HepG2 (cell line): ENCODE measurements around the gene SYPL2. TPM values are rescaled to one million over a fixed set of nuclear protein-coding genes. Genes with fewer than 3 reads are reported as not detected.

Experiments
- DMTF1 ChIP-seq: sonication (generic); formaldehyde crosslinking; IDR thresholded peaks from 2 replicates; pipeline ENCODE4 v1.4.0; 2020; ENCODE audit warnings: mild to moderate bottlenecking, missing genetic modification reagents
- DRAP1 ChIP-seq: IDR thresholded peaks from 2 replicates; pipeline ENCODE4 v1.6.1; 2016; ENCODE audit warnings: missing genetic modification reagents, missing compliant biosample characterization
- HDAC1 ChIP-seq: sonication (generic); formaldehyde crosslinking; IDR thresholded peaks from 2 replicates; pipeline ENCODE4 v1.5.1; 2020; ENCODE audit warnings: mild to moderate bottlenecking, missing genetic modification reagents
- HNF1B ChIP-seq: sonication (generic); formaldehyde crosslinking; IDR thresholded peaks from 2 replicates; pipeline ENCODE4 v1.5.1; 2020; ENCODE audit warnings: mild to moderate bottlenecking, moderate library complexity, missing genetic modification reagents
- KDM3A ChIP-seq: IDR thresholded peaks from 2 replicates; pipeline ENCODE4 v1.6.1; 2018; ENCODE audit warnings: low read depth, missing compliant biosample characterization
- KLF16 ChIP-seq, 2 experiments: sonication (generic) in 1 of 2; formaldehyde crosslinking in 1 of 2; IDR thresholded peaks; 2 replicates each; pipeline versions ENCODE4 v1.6.1 to v1.8.0; 2016 to 2023; ENCODE audit warnings: missing genetic modification reagents in 2 of 2, missing compliant biosample characterization in 1 of 2
- PHF21A ChIP-seq: sonication (generic); formaldehyde crosslinking; IDR thresholded peaks from 2 replicates; pipeline ENCODE4 v1.5.0; 2020; ENCODE audit warnings: mild to moderate bottlenecking, missing genetic modification reagents
- PHF8 ChIP-seq: sonication (generic); formaldehyde crosslinking; IDR thresholded peaks from 2 replicates; pipeline ENCODE4 v1.5.0; 2020; ENCODE audit warnings: missing genetic modification reagents
- RAD51 ChIP-seq: fragments of 450-650 bp; IDR thresholded peaks from 2 replicates; pipeline ENCODE4 v1.6.1; 2016; ENCODE audit warnings: borderline replicate concordance
- RNF2 ChIP-seq: fragments of 450-650 bp; conservative IDR thresholded peaks from 2 replicates; pipeline ENCODE4 v1.6.1; 2016; ENCODE audit warnings: low read depth
- SPEN ChIP-seq: sonication (generic); formaldehyde crosslinking; IDR thresholded peaks from 2 replicates; pipeline ENCODE4 v1.5.1; 2020; ENCODE audit warnings: low read depth, mild to moderate bottlenecking, missing genetic modification reagents
- ZBTB25 ChIP-seq: IDR thresholded peaks from 2 replicates; pipeline ENCODE4 v1.6.1; 2018; ENCODE audit warnings: missing genetic modification reagents
- ZBTB49 ChIP-seq: sonication (generic); formaldehyde crosslinking; IDR thresholded peaks from 2 replicates; pipeline ENCODE4 v1.4.0; 2020; ENCODE audit warnings: missing genetic modification reagents, borderline replicate concordance
- ZFP1 ChIP-seq: IDR thresholded peaks from 2 replicates; pipeline ENCODE4 v1.6.1; 2016
- ZNF136 ChIP-seq: sonication (generic); formaldehyde crosslinking; IDR thresholded peaks from 2 replicates; pipeline ENCODE4 v1.8.1; 2022; ENCODE audit warnings: low read depth, mild to moderate bottlenecking, moderate library complexity, missing genetic modification reagents
- ZNF138 ChIP-seq: sonication (generic); formaldehyde crosslinking; IDR thresholded peaks from 2 replicates; pipeline ENCODE4 v1.5.0; 2020; ENCODE audit warnings: mild to moderate bottlenecking, low read depth, missing genetic modification reagents
- ZNF296 ChIP-seq: sonication (generic); formaldehyde crosslinking; conservative IDR thresholded peaks from 2 replicates; pipeline ENCODE4 v1.5.0; 2020; ENCODE audit warnings: mild to moderate bottlenecking, missing genetic modification reagents
- ZNF431 ChIP-seq: sonication (generic); formaldehyde crosslinking; IDR thresholded peaks from 2 replicates; pipeline ENCODE4 v1.9.0; 2022; ENCODE audit warnings: missing genetic modification reagents, low read depth, mild to moderate bottlenecking, borderline replicate concordance
- ZSCAN5A ChIP-seq: sonication (generic); formaldehyde crosslinking; IDR thresholded peaks from 2 replicates; pipeline ENCODE4 v1.8.0; 2022; ENCODE audit warnings: mild to moderate bottlenecking, missing genetic modification reagents, borderline replicate concordance
- polyA plus RNA-seq, 8 experiments: library from polyadenylated mRNA; depleted of rRNA in 3 of 8; stranded (reverse) in 7 of 8; unstranded in 1 of 8; fragments of >200 nt; fragmentation: Illumina TruSeq in 4 of 8; extraction: Trizol in 4 of 8; gene quantifications; 2 replicates each; pipeline versions ENCODE4 v1.2.1 to v1.2.3, GENCODE V29; 2011 to 2016; ENCODE audit warnings: low read depth in 4 of 8, missing spikeins in 1 of 8, mixed read lengths in 1 of 8; ENCODE audit not compliant: insufficient read depth in 1 of 8
- total RNA-seq, 5 experiments: library from RNA; depleted of rRNA; stranded (reverse); fragments of >200 nt; fragmentation: Illumina TruSeq; extraction: Trizol; gene quantifications; 2 replicates each; pipeline ENCODE4 v1.2.3, GENCODE V29; 2016; ENCODE audit warnings: low read depth in 1 of 5

SYPL2 gene
- total and polyA plus RNA-seq, 2 of the 13 experiments (the other 11 are each of a cell fraction or from before 2014, with no cell fraction given): 0.17 to 0.24 TPM

GRCh38 chr1:109483672-109484518 lies 17.5 kb downstream of the SYPL2 start, which contains the start of gene ATXN7L2 (continued):
- TF ChIP-seq HNF1B (CRISPR knock-in tag) (peak; percentile 45; the same call in 1 of the 2 replicates), ZNF296 (CRISPR knock-in tag) (no peak), DMTF1 (no peak), SPEN (CRISPR knock-in tag) (no peak; the same call in none of the 2 replicates), ZFP1 (CRISPR knock-in tag) (no peak), KLF16 (CRISPR knock-in tag; IDR thresholded peaks at IDR 0.05) (peak in 1 of 2 experiments; percentile 60; a peak in 1 of 4 replicates), PHF21A (0 out of 2 replicates have a peak, but pooled peaks have one; percentile 26), ZBTB49 (no peak), ZNF431 (CRISPR knock-in tag) (0 out of 2 replicates have a peak, but pooled peaks have one; percentile 45), KDM3A (CRISPR knock-in tag) (no peak), HDAC1 (peak; percentile 2; the same call in 1 of the 2 replicates), ZSCAN5A (CRISPR knock-in tag) (no peak), ZBTB25 (CRISPR knock-in tag) (0 out of 2 replicates have a peak, but pooled peaks have one; percentile 17), DRAP1 (no peak), ZNF138 (CRISPR knock-in tag) (no peak), RAD51 (no peak), PHF8 (CRISPR knock-in tag) (peak; percentile 83), RNF2 (no peak), ZNF136 (CRISPR knock-in tag) (no peak)
